Posterior cingulate gyrus (tissue), 11 donors: ENCODE data around the gene REPIN1.
"Not testable (repeated sequence)": the region's sequence is repeated elsewhere in the genome, so short reads cannot be mapped to it uniquely, and the experiment has no call there.

Experiments used
- DNase-seq, 10 donors: peaks; one replicate each; pipeline versions ENCODE4 v3.0.0 to v3.0.0-alpha.2; 2020 to 2021; ENCODE audit warnings: mixed read lengths in 3 of 10
- intact Hi-C: fragments of 100-400 bp; cut with DNase I; formaldehyde crosslinking; loops from one replicate; pipeline ENCODE4 v1.15.1; 2023

REPIN1 gene

GRCh38 chr7:150384406-150385301 is 16.0 kb downstream of the REPIN1 start:
- DNase-seq, result peak in 1 of 10 donors; percentile 64
- intact Hi-C loops, result loop anchor here (10.0 kb wide), 1 partner anchor 510 kb away; the partner anchor contains the start of gene ATP6V0E2

- intact Hi-C loops, result loop anchor here (10.0 kb wide), 1 partner anchor 511 kb away; the partner anchor contains the start of gene ATP6V0E2
These were observed 16.7 kb downstream of the REPIN1 start for GRCh38 chr7:150385302-150385723.

GRCh38 chr7:150385884-150386283 is 17.3 kb downstream of the REPIN1 start:
- intact Hi-C loops, result loop anchor here (10.0 kb wide), 1 partner anchor 511 kb away; the partner anchor contains the start of gene ATP6V0E2
- DNase-seq, result not testable (repeated sequence)

More at GRCh38 chr7:150385302-150385723, 16.7 kb downstream of the REPIN1 start:
- DNase-seq, result peak in 1 of 10 donors; percentile 64

- peak in 2 of 10 donors; percentile 6 to 57 for DNase-seq
- intact Hi-C loops, result loop anchor here (2.0 to 10.0 kb wide), 2 partner anchors 32 to 514 kb away; partner anchors contain the start of gene ATP6V0E2
These were observed 19.7 kb downstream of the REPIN1 start for GRCh38 chr7:150388306-150388705.

- DNase-seq, result peak; percentile 64 to 97 (median 78)
- intact Hi-C loops, result loop anchor here (2.0 to 10.0 kb wide), 2 partner anchors 32 to 514 kb away; partner anchors contain the start of gene ATP6V0E2
These were observed 20.3 kb downstream of the REPIN1 start for GRCh38 chr7:150388709-150389531.

- intact Hi-C loops, result loop anchor here (2.0 to 10.0 kb wide), 2 partner anchors 33 to 515 kb away; partner anchors contain the start of gene ATP6V0E2
- peak in 1 of 10 donors; percentile 19 for DNase-seq
These were observed 20.9 kb downstream of the REPIN1 start for GRCh38 chr7:150389532-150389816.

- intact Hi-C loops, result no loop called here
These were observed 21.6 kb downstream of the REPIN1 start for GRCh38 chr7:150390205-150390604.

GRCh38 chr7:150393325-150393724 is 24.7 kb downstream of the REPIN1 start:
- peak in 1 of 10 donors; percentile 24 for DNase-seq
- intact Hi-C loops, result no loop called here

More at GRCh38 chr7:150390205-150390604, 21.6 kb downstream of the REPIN1 start:
- peak in 3 of 10 donors; percentile 7 to 62 (median 56) for DNase-seq

- peak in 2 of 10 donors; percentile 78 to 79 for DNase-seq
- intact Hi-C loops, result no loop called here
These were observed 27.8 kb downstream of the REPIN1 start for GRCh38 chr7:150396426-150396825.

GRCh38 chr7:150396851-150397260 is 28.2 kb downstream of the REPIN1 start:
- intact Hi-C loops, result no loop called here
- DNase-seq, result peak in 1 of 10 donors; percentile 84

- DNase-seq, result peak in 2 of 10 donors; percentile 75 to 81
- intact Hi-C loops, result no loop called here
These were observed 28.9 kb downstream of the REPIN1 start for GRCh38 chr7:150397346-150398107.

- DNase-seq, result peak in 2 of 10 donors; percentile 75 to 80
These were observed 29.7 kb downstream of the REPIN1 start for GRCh38 chr7:150398108-150398964.

GRCh38 chr7:150398965-150399320 is 30.3 kb downstream of the REPIN1 start:
- intact Hi-C loops, result no loop called here

More at GRCh38 chr7:150398108-150398964, 29.7 kb downstream of the REPIN1 start:
- intact Hi-C loops, result no loop called here

GRCh38 chr7:150399421-150400007 is 30.9 kb downstream of the REPIN1 start:
- intact Hi-C loops, result no loop called here
- peak in 2 of 10 donors; percentile 73 to 78 for DNase-seq

More at GRCh38 chr7:150398965-150399320, 30.3 kb downstream of the REPIN1 start:
- peak in 2 of 10 donors; percentile 42 to 43 for DNase-seq

GRCh38 chr7:150400008-150400787 is 31.6 kb downstream of the REPIN1 start:
- peak in 2 of 10 donors; percentile 31 to 55 for DNase-seq
- intact Hi-C loops, result no loop called here

GRCh38 chr7:150400788-150401423 is 32.3 kb downstream of the REPIN1 start:
- peak in 2 of 10 donors; percentile 22 to 32 for DNase-seq
- intact Hi-C loops, result no loop called here

GRCh38 chr7:150401424-150401790 is 32.8 kb downstream of the REPIN1 start:
- intact Hi-C loops, result no loop called here

More at GRCh38 chr7:150401424-150401790, 32.8 kb downstream of the REPIN1 start:
- peak in 1 of 10 donors; percentile 44 for DNase-seq
